HG02840 (cell line): Measurements from ENCODE around the gene RAPGEFL1.
A peak's percentile ranks its signal among the peaks of the same experiment; 100 is the strongest.
"Not testable (repeated sequence)": the region's sequence is repeated elsewhere in the genome, so short reads cannot be mapped to it uniquely, and the experiment has no call there.

Experiments
- ATAC-seq: cut with Tn5 transposase; IDR thresholded peaks from one replicate; pipeline ENCODE4 v1.9.1; 2021; ENCODE audit warnings: mild to moderate bottlenecking, moderate library complexity, moderate number of reproducible peaks; ENCODE audit not compliant: unreplicated experiment, low FRiP score

The RAPGEFL1 gene

DNA sequence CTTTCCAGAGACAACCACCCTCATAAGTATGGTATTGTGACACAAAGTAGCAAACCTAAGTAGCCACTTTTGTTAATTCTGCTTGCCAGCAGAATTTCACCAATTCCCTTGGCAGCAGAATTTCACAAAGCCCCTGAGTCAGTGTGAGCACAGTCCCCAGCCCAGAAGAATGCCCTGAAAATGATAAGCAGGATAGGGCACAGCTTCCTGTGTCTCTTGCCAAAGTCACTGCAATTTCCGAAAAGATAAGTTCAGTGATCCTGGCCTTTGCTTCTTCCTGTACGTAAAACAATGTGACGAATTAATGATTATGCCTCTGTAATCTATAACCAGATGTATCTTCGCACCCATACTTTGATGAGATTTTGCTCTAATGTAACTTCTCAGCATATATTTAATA, 25.9 kb downstream of the RAPGEFL1 start:
- ATAC-seq, result no peak

DNA sequence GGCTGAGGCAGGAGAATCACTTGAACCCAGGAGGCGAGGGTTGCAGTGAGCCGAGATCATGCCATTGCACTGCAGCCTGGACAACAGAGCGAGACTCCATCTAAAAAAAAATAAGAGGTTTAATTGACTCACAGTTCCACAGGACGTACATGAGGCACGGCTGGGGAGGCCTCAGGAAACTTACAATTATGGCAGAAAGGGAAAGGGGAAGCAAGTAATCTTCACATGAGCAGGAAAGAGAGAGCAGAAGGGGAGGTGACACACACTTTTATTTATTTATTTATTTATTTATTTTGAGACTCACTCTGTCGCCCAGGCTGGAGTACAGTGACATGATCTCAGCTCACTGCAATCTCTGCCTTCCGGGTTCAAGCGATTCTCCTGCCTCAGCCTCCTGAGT, 28.9 kb downstream of the RAPGEFL1 start:
- ATAC-seq, result not testable (repeated sequence)

DNA sequence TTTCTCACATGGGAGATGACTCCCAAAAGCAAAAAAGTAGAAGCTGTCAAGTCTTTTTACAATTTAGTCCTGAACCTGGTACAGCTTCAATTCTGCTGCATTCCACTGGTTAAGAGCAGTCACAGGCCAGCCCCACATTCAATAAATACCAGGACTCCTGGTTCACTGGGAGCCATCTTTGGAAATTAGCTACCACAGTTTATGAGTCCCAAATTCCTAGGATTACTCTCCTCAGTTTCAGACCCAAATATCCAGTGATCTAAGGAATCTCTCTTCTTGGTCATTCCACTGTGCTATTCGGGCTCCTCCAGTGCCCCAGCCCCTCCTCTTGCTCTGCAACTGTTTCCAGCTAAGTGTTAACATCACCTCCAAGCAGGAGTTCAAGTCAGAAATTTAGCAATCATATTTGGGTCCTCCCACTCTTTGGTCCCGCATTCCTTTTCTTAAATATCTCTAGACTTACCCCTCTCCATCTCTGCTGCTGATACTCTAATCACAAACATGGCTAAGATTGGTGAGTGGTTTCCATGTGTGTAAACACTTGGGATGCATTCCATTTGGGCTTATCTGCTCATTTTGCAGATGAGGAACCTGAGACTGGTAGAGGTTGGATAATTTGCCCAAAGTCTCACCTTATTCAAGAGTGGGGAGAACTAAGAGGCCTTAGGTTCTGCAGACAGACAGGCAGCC, 32.3 kb downstream of the RAPGEFL1 start:
- no peak for ATAC-seq

DNA sequence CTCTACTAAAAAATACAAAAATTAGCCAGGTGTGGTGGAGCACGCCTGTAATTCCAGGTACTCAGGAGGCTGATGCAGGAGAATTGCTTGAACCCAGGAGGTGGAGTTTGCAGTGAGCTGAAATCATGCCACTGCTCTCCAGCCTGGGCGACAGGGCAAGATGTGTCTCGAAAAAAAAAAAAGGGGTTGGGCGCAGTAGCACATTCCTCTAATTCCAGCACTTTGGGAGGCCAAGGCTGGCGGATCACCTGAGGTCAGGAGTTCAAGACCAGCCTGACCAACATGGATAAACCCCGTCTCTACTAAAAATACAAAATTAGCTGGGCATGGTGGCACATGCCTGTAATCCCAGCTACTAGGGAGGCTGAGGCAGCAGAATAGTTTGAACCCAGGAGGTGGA, 36.6 kb downstream of the RAPGEFL1 start:
- ATAC-seq, result not testable (repeated sequence)

DNA sequence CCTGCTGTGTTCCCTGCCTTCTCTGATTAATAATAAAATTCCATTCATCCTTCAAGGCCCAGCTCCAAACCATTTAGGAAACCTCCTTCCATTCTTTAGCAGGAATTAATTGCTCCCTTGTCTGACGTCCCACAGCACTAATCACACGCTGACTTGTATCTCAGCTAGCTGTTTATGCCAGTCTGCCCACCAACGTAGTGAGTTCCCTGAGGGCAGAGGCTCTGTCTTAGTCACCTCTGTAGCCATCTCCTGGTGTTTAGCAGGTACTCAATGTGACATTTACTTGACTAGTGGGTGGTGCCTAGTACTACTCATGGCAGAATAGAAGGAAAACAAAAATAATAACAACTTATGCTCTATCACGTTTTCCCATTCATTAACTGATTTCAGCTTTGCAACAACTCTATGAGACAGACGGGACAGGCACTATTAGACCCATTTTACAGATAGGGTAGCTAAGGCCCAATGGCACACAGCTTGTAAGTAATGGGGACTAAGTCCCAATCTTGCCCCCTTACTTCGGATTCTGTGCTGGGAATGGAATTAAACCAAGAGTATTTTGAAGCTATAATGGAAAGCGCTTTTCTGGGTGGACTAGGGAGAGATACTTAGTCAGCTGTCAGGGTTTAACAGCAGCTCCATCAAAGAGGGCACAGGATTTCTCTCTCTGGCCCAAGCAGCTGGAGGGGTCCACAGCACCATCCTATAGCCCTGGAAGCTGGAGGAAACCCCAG, 40.9 kb downstream of the RAPGEFL1 start:
- ATAC-seq, result no peak

DNA sequence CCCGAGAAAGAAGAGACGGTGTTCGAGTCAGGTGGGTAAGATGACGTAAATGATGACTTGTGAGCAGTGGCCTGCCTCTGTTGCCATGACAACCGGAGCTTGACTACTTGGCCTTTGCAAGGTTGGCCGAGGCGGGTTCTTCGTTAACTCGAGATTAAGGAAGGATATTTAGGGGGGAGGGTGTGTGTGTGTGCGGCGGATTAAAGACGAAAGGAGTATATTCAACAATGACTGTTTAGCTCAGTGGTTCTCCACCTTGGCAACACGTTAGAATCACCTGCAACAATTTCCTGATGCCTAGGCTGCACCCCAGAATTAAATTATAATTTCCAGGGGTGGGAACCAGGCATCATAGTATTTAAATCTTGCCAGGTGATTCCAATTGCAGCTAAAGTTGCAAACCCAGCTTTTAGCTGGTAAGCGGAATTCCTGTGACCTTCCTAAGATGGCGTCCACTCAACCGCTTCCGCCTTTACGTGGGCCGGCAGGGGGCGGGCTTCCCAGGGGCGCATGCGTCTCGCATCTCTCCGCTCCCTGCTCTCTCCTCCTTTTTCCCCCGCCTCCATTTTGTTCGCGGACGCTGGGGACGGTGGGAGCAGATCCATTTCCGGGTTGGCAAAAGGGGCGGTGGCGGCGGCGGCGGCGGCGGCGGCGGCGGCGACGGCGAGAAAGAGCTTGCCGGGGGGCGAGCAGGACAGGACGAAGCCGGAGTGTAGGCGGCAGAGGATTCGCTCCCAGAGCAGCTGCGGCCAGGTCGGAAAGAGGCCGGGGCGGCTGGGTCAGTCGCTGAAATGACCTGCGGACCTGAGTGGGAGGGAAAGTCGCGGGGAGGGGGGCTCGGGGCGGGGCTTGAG, 41.7 kb downstream of the RAPGEFL1 start, which contains the start of gene WIPF2:
Gene WIPF2, plus strand, starts transcription at position 565 of the 854 bp plus-strand sequence. CDS start 37,156 bp downstream, outside the sequence.
- ATAC-seq, result peak; percentile 92

DNA sequence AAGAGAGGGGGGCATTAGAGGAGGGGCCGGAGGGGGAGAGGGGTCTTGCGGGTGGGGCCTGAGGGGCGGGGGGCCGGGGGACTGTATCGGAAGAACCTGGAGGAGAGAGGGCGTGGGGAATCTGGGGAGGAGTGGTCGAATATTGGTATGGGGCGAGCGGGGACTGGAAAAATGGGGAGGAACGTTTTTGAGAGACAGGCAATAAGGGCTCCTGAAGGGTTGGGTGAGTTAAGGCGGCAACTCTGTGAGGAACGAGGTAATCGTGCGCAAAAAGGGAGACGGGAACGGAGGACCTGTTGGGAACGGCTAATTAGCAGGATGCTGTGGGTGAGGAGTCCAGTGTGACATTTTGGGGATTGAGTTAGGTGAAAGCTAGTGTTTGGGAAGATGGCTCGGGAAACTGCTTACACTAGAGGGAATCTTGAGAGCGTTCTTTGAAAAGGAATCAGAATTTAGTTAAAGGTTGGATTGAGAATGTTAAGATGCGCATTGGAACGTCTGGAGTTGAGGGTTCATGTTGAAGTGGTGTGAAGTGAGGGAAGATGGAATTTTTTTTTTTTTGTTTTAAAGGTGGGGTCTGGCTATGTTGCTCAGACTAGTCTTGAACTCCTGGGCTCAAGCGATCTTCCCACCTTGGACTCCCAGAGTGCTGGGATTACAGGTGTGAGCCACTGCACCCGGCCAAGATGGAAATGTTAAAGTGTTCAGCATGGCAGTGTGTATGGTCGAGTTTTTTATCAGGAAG, 42.5 kb downstream of the RAPGEFL1 start:
- peak; percentile 4 for ATAC-seq

DNA sequence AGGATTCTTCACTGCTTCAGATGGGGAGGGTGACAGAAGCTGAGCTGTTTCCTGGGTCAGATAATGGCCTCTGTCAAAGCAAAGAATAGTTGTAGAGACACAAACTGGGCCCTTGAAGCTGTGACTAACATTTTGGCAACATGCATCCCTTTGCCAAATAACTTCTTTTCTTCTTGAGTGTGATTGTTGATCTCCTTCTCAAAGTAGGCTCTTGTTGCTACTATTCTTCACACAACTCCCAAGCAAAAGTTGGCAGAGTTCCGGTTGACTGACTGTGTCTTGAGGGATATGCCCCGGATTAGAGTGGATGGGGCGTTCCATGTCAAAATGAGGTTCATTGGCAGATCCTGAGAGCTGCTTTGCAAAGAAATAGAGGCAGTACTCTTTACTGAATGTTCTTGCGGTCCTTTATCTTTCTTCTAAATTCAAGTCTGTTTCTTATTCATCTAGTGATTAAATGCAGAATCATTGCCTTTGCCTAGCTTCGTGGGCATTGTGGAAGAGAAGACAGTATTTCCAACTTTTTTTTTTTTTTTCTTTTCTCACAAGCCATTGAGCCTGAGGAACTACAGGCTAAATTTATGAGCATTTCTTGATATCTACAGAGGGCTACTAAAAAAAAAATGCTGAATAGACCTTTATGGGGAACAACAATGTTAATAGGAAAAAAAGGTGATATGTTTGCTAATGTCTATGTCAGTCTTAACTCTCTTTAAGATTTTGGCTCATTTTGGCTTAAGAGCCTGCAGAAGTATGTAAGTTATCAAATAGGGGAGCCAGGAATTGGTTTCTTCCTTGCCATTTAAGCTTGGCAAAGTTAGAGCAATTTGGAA, 47.7 kb downstream of the RAPGEFL1 start:
- no peak for ATAC-seq

DNA sequence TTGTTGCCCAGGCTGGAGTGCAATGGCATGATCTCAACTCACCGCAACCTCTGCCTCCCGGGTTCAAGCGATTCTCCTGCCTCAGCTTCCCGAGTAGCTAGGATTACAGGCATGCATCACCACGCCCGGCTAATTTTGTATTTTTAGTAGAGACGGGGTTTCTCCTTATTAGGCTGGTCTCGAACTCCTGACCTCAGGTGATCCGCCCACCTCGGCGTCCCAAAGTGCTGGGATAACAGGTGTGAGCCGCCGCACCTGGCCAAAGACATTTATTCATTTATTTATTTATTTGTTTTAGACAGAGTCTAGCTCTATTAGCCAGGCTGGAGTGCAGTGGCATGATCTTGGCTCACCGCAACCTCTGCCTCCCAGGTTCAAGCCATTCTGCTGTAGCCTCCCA, 51.9 kb downstream of the RAPGEFL1 start:
- not testable (repeated sequence) for ATAC-seq

DNA sequence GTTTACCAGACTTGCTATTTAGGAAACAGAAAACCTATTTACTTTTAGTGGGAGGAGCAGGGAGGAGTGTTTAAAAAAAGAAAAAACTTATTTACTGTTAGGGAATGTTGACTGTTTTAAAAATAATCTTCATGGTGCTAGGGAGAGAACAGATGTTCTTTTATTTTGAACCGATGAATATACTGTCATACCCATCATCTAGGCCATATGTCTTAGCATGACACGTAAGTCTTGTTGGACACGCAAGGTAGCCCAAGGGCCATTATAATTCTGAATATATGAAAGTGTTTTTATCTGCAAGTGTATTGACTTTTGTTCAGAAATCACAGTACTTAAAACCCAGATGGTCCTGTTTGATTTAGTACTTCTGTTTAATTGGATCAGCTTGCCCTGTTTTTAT, 53.4 kb downstream of the RAPGEFL1 start:
- no peak for ATAC-seq

DNA sequence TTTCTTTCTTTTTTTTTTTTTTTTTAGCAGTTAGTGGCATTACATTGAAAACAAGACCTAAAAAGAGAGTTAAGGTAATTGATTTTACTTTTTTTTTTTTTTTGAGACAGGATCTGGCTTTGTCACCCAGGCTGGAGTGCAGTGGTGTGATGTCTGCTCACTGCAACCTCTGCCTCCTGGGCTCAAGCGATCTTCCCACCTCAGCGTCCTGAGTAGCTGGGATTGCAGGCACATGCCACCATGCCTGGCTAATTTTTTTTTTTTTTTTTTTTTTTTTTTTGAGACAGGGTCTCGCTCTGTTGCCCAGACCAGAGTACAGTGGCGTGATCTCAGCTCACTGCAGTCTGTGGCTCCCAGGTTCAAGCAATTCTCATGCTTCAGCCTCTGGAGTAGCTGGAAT, 54.7 kb downstream of the RAPGEFL1 start:
- ATAC-seq, result not testable (repeated sequence)

DNA sequence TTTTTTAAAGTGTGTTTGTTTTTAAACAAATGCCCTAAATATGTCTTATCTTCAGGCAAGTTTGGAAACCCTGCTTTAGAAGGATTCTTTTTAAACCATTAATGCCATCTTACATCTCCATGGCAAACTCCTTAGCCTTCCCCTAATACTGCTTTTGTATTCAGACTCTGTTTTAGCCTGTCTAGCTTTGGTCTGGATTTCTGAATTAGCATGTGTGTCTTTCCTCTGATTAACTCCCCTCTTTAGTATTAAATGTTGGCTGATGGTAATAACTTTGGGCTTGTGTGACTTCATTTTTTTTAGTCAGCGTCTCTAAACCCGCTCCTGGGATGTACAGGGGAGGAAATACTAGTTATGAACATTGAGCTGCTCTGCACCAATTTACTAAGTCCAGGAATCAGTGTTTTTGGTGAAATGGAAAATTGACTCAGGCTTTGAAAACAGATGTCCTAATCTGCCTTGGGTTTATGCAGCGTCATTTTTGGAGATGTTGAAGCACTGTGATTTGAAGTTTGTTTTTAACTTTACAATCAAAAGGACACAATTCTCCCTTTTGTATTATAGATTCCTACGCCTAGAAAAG, 64.1 kb downstream of the RAPGEFL1 start:
- no peak for ATAC-seq

DNA sequence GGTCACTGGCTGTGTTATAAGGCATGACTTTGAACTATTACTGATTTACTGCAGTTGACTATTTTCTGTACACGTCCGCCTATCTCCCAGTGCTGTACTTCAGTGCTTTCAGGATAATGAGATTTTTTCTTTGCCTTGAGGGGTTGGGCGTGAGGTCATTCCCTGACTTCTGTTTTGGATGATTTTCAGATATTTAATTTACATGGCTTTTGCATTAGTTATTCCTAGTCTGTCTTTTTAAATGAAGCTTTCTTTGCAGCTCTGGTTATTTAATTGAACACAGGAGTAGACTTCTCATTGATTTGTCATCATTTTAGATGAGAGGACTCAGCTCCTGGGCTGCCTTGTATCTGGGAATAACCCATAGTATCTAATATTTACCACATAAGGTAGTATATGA, 65.5 kb downstream of the RAPGEFL1 start:
- no peak for ATAC-seq

DNA sequence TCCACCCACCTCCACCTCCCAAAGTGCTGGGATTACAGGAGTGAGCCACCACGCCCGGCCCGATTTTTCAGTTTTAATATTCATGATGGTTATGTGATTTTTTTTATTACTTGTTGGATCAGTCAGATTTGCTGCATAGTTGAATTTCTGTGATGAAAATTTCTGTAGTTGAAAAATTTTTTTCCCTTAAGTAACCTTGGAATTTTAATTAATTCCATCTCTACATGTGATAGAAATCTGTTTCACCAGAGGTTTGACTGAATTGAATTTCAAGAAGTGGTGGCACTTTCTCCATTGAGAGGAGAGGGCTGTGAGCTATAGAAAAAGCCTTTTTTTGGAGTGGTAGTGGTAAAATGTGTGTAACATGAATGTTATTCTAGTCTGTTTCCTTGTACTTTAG, 66.5 kb downstream of the RAPGEFL1 start:
- ATAC-seq, result no peak

DNA sequence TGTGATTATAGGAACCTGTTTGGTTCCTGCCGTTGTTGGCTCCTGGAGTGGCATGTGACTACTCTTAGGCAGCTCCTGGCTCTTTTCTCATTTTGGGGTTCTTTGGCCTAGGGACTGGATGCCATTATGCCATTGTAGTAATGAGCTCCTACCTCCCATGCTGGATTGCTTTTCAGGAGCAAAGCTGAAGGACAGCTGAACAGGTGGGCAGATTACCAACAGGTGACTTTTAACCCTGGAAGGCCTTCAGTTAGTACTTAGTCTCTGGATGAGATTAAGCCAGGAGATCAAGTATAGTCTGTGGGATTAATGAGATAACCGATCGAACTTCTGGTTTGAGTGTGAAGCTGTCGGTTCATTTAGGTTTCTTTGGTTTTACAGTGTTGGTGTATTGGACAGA, 67.0 kb downstream of the RAPGEFL1 start:
- ATAC-seq, result no peak
